ENCODE data around the gene C12orf43. TPM values are rescaled to one million over a fixed set of nuclear protein-coding genes. Genes with fewer than 3 reads are reported as not detected.

C12orf43 gene
- total RNA-seq, 1 donor from 2014 or later: 25.8 TPM

- Mint-ChIP-seq H3K27ac (ENCODE audit: unreplicated experiment) (peak overlapping the region; percentile 96), H3K4me1 (peaks cover 28% of the 10 kb centered on the region), H3K27me3 (ENCODE audit: low read depth) (no peaks in the 10 kb centered on the region), H3K4me3 (peak overlapping the region; percentile 54), H3K9me3 (no peaks in the 10 kb centered on the region), H3K36me3 (ENCODE audit: low read depth) (no peaks in the 10 kb centered on the region)
- no peak for TF ChIP-seq CTCF (conservative IDR thresholded peaks at IDR 0.05)
- peak; percentile 29 for DNase-seq (ENCODE audit: low read depth, low spot score)
These were observed 43.3 kb downstream of the C12orf43 start for GRCh38 chr12:120972870-120973543.

- Mint-ChIP-seq H3K27ac (ENCODE audit: unreplicated experiment) (no peak overlapping the region), H3K4me1 (peaks cover 28% of the 10 kb centered on the region), H3K27me3 (ENCODE audit: low read depth) (no peaks in the 10 kb centered on the region), H3K4me3 (no peak overlapping the region), H3K9me3 (no peaks in the 10 kb centered on the region), H3K36me3 (ENCODE audit: low read depth) (no peaks in the 10 kb centered on the region)
- TF ChIP-seq CTCF (conservative IDR thresholded peaks at IDR 0.05): peak; percentile 80
- peak; percentile 12 for DNase-seq (ENCODE audit: low read depth, low spot score)
These were observed 44.7 kb downstream of the C12orf43 start for GRCh38 chr12:120971299-120972180.

- Mint-ChIP-seq H3K27me3 (ENCODE audit: low read depth) (no peaks in the 10 kb centered on the region), H3K36me3 (ENCODE audit: low read depth) (no peaks in the 10 kb centered on the region), H3K4me3 (no peak overlapping the region), H3K9me3 (no peaks in the 10 kb centered on the region), H3K4me1 (peaks cover 32% of the 10 kb centered on the region), H3K27ac (ENCODE audit: unreplicated experiment) (peak overlapping the region; percentile 4)
- DNase-seq (ENCODE audit: low read depth, low spot score): no peak
- TF ChIP-seq CTCF (conservative IDR thresholded peaks at IDR 0.05): no peak
These were observed 46.0 kb downstream of the C12orf43 start for GRCh38 chr12:120970310-120970709.

- peak overlapping the region; percentile 67 for H3K27ac Mint-ChIP-seq (ENCODE audit: unreplicated experiment)
- no peak for DNase-seq (ENCODE audit: low read depth, low spot score)
These were observed 50.7 kb downstream of the C12orf43 start for GRCh38 chr12:120965534-120966091.

More at GRCh38 chr12:120965534-120966091, 50.7 kb downstream of the C12orf43 start:
- H3K36me3 Mint-ChIP-seq (ENCODE audit: low read depth): no peaks in the 10 kb centered on the region
- no peak overlapping the region for H3K4me3 Mint-ChIP-seq
- H3K27me3 Mint-ChIP-seq (ENCODE audit: low read depth): no peaks in the 10 kb centered on the region
- H3K4me1 Mint-ChIP-seq: peaks cover 14% of the 10 kb centered on the region
- H3K9me3 Mint-ChIP-seq: no peaks in the 10 kb centered on the region
- no peak for TF ChIP-seq CTCF (conservative IDR thresholded peaks at IDR 0.05)
